K562 (cell line): ENCODE data around the gene HIVEP1. TPM values are rescaled to one million over a fixed set of nuclear protein-coding genes. Genes with fewer than 3 reads are reported as not detected.

ENCODE experiments used
- ATAC-seq: fragments of 200-7000 bp; cut with Tn5 transposase; 3 replicates; pipeline ENCODE4 v1.9.1; 2020; ENCODE audit warnings: moderate library complexity
- BruUV-seq: library from RNA; stranded (reverse); fragments of 400-500 nt; replicated peaks from 2 replicates; lab custom pipeline; 2021; lab: Mats Ljungman, UMichigan
- CTCF ChIA-PET: fragments of 300-600 bp; formaldehyde crosslinking; extraction: SDS; loops from one replicate; lab custom pipeline; 2021; ENCODE audit warnings: low intra/inter-chr PET ratio; lab: Yijun Ruan, JAX
- POLR2A ChIA-PET: fragments of 300-600, 350-650 bp; sonication (Branson Sonifier 250); formaldehyde crosslinking; extraction: SDS; loops from one replicate; lab custom pipeline; 2021; ENCODE audit warnings: antibody characterized with exemption, inconsistent platforms; lab: Yijun Ruan, JAX
- DNase-seq, 4 experiments: peaks; one replicate each; pipeline versions ENCODE4 v3.0.0 to v3.0.0-alpha.2; 2011 to 2018; ENCODE audit warnings: low spot score in 3 of 4, mixed read lengths in 3 of 4; ENCODE audit errors: extremely low read depth in 1 of 4
- FAIRE-seq: peaks from 2 replicates; lab custom pipeline; 2011; peaks lifted over from hg19 to GRCh38; lab: Jason Lieb, UNC
- H2AFZ ChIP-seq: 2 replicates; pipeline ENCODE4 v1.6.0; 2011; ENCODE audit warnings: low read depth, low read length, control low read depth, inconsistent platforms
- H3K27ac ChIP-seq: fragments of 200-600 bp; 3 replicates; pipeline ENCODE4 v1.8.0; 2011; ENCODE audit warnings: low read depth, mild to moderate bottlenecking, control low read depth, inconsistent platforms, low read length, moderate library complexity, mixed read lengths; ENCODE audit errors: extremely low read depth
- H3K27me3 ChIP-seq, 2 experiments: fragments of 300-600 bp in 1 of 2; 2 replicates in 1 of 2; 3 replicates in 1 of 2; pipeline versions ENCODE4 v1.6.0 to v1.8.0; 2011; ENCODE audit warnings: inconsistent platforms in 2 of 2, low read length in 2 of 2, mild to moderate bottlenecking in 1 of 2, mixed read lengths in 1 of 2, moderate library complexity in 1 of 2; ENCODE audit not compliant: control insufficient read depth in 2 of 2, insufficient read depth in 2 of 2
- H3K36me3 ChIP-seq: fragments of 300-600 bp; 3 replicates; pipeline ENCODE4 v1.8.0; 2011; ENCODE audit warnings: mild to moderate bottlenecking, low read length, inconsistent platforms; ENCODE audit not compliant: control insufficient read depth, insufficient read depth
- H3K4me1 ChIP-seq, 2 experiments: fragments of 200-600 bp in 1 of 2; replicated peaks in 1 of 2; 2 replicates in 1 of 2; 3 replicates in 1 of 2; pipeline versions ENCODE4 v1.5.1 to v1.8.0; 2011; ENCODE audit warnings: inconsistent platforms in 2 of 2, low read length in 2 of 2, mild to moderate bottlenecking in 1 of 2, mixed read lengths in 1 of 2, moderate library complexity in 1 of 2; ENCODE audit not compliant: control insufficient read depth in 2 of 2, insufficient read depth in 2 of 2
- H3K4me2 ChIP-seq: 2 replicates; pipeline ENCODE4 v1.6.1; 2011; ENCODE audit warnings: low read length, control low read depth, inconsistent platforms, mixed read lengths; ENCODE audit not compliant: insufficient read depth
- H3K4me3 ChIP-seq: fragments of 200-600 bp; sonication (generic), shearing (Covaris generic); 2 replicates; pipeline ENCODE4 v1.5.1; 2016; ENCODE audit warnings: control low read depth, inconsistent platforms
- H3K79me2 ChIP-seq: fragments of 200-600 bp; 3 replicates; pipeline ENCODE4 v1.8.0; 2011; ENCODE audit warnings: low read length, inconsistent platforms; ENCODE audit not compliant: control insufficient read depth, insufficient read depth
- H3K9ac ChIP-seq, 2 experiments: 2 replicates each; pipeline versions ENCODE4 v1.6.0 to v1.6.1; 2011; ENCODE audit warnings: low read depth in 2 of 2, low read length in 2 of 2, control low read depth in 1 of 2, inconsistent platforms in 1 of 2, mild to moderate bottlenecking in 1 of 2, mixed read lengths in 1 of 2; ENCODE audit not compliant: insufficient read depth in 1 of 2
- H3K9me1 ChIP-seq: one replicate; pipeline ENCODE4 v1.6.0; 2011; ENCODE audit warnings: inconsistent platforms, mild to moderate bottlenecking, low read length, moderate library complexity; ENCODE audit not compliant: control insufficient read depth, insufficient read depth
- H3K9me3 ChIP-seq: replicated peaks from 2 replicates; pipeline ENCODE4 v1.5.1; 2011; ENCODE audit warnings: low read depth, low read length, inconsistent platforms; ENCODE audit not compliant: control insufficient read depth, insufficient read depth
- H4K20me1 ChIP-seq: replicated peaks from 2 replicates; pipeline ENCODE4 v1.6.1; 2011; ENCODE audit warnings: low read length, inconsistent platforms, mixed read lengths; ENCODE audit not compliant: control insufficient read depth, insufficient read depth
- BCLAF1 ChIP-seq, 2 experiments: fragments of 450-650 bp in 1 of 2; IDR thresholded peaks; 2 replicates each; pipeline ENCODE4 v1.6.1; 2011 to 2017; ENCODE audit warnings: low read depth in 2 of 2, antibody characterized with exemption in 1 of 2, borderline replicate concordance in 1 of 2, low read length in 1 of 2, mild to moderate bottlenecking in 1 of 2, mixed read lengths in 1 of 2; ENCODE audit not compliant: control insufficient read depth in 1 of 2
- EP400 ChIP-seq: fragments of 450-650 bp; IDR thresholded peaks from 2 replicates; pipeline ENCODE4 v1.6.1; 2017; ENCODE audit warnings: antibody characterized with exemption, mild to moderate bottlenecking, moderate library complexity
- FOXJ2 ChIP-seq: fragments of 200-800 bp; sonication (Bioruptor generic); IDR thresholded peaks from 2 replicates; pipeline ENCODE4 v1.6.1; 2016; ENCODE audit warnings: missing genetic modification characterization, missing compliant biosample characterization
- FOXK2 ChIP-seq, 2 experiments: fragments of 450-650 bp; IDR thresholded peaks in 1 of 2; conservative IDR thresholded peaks in 1 of 2; 2 replicates each; pipeline ENCODE4 v1.6.1; 2016; ENCODE audit warnings: low read depth in 2 of 2, mild to moderate bottlenecking in 1 of 2
- GABPA ChIP-seq: fragments of 200-800 bp; sonication (Bioruptor generic); conservative IDR thresholded peaks from 2 replicates; pipeline ENCODE4 v1.6.1; 2016; ENCODE audit warnings: low read depth, missing genetic modification characterization, missing compliant biosample characterization
- MEIS2 ChIP-seq: fragments of 450-650 bp; IDR thresholded peaks from 2 replicates; pipeline ENCODE4 v1.6.1; 2014; ENCODE audit warnings: mild to moderate bottlenecking; ENCODE audit not compliant: partially characterized antibody
- MTA1 ChIP-seq: fragments of 450-650 bp; IDR thresholded peaks from 2 replicates; pipeline ENCODE4 v1.6.1; 2017; ENCODE audit warnings: borderline replicate concordance
- MTF1 ChIP-seq: fragments of 250-450 bp; sonication (Bioruptor Pico); IDR thresholded peaks from 2 replicates; pipeline ENCODE4 v1.9.0; 2021; ENCODE audit warnings: moderate library complexity, mild to moderate bottlenecking, inconsistent platforms, borderline replicate concordance
- MYBL2 ChIP-seq, 2 experiments: fragments of 450-650 bp in 1 of 2; sonication (generic) in 1 of 2; formaldehyde crosslinking in 1 of 2; IDR thresholded peaks; 2 replicates each; pipeline versions ENCODE4 v1.6.1 to v1.8.1; 2017 to 2022; ENCODE audit warnings: borderline replicate concordance in 1 of 2, inconsistent platforms in 1 of 2, low read depth in 1 of 2, mild to moderate bottlenecking in 1 of 2, missing genetic modification reagents in 1 of 2, moderate library complexity in 1 of 2
- NR4A1 ChIP-seq, 2 experiments: fragments of 250-450 bp in 1 of 2; fragments of 450-650 bp in 1 of 2; sonication (Bioruptor Pico) in 1 of 2; IDR thresholded peaks; 2 replicates each; pipeline versions ENCODE4 v1.4.0 to v1.6.1; 2016 to 2020; ENCODE audit warnings: mild to moderate bottlenecking in 2 of 2, missing compliant biosample characterization in 1 of 2, missing genetic modification characterization in 1 of 2, moderate library complexity in 1 of 2
- PKNOX1 ChIP-seq: fragments of 450-650 bp; IDR thresholded peaks from 2 replicates; pipeline ENCODE4 v1.6.1; 2016
- PTBP1 ChIP-seq: fragments of 200-400 bp; formaldehyde crosslinking; IDR thresholded peaks from 2 replicates; pipeline ENCODE4 v1.6.1; 2017; ENCODE audit warnings: low read depth, low read length
- ZNF24 ChIP-seq: fragments of 450-650 bp; IDR thresholded peaks from 2 replicates; pipeline ENCODE4 v1.6.1; 2016
- WGBS: fragments of 100-300 bp; shearing (Covaris generic); methylation state at CpG from one replicate; pipeline ENCODE4 v1.1.6; 2016; ENCODE audit warnings: low coverage, mixed read lengths; ENCODE audit not compliant: insufficient coverage; ENCODE audit errors: missing lambda C conversion rate; 5-methylcytosine and 5-hydroxymethylcytosine counted together
- in situ Hi-C: fragments of 300-500 bp; cut with MboI; formaldehyde crosslinking; loops from 4 replicates; pipeline ENCODE4 v1.15.0; 2018; ENCODE audit warnings: inconsistent platforms, mixed read lengths
- intact Hi-C: fragments of 100-400 bp; cut with micrococcal nuclease; formaldehyde crosslinking; loops from 2 replicates; pipeline ENCODE4 v1.14.2; 2022
- polyA plus RNA-seq, 8 experiments: library from polyadenylated mRNA; depleted of rRNA in 4 of 8; stranded (reverse) in 5 of 8; unstranded in 3 of 8; fragments of >200 nt; fragmentation: Nextera tagmentation in 2 of 8; fragmentation: Illumina TruSeq in 1 of 8; extraction: Ambion mirVana in 2 of 8; extraction: Trizol in 1 of 8; gene quantifications; 2 replicates each; pipeline versions ENCODE4 v1.2.1 to v1.2.3, GENCODE V29; 2011 to 2014; ENCODE audit warnings: inconsistent platforms in 1 of 8, missing spikeins in 1 of 8
- total RNA-seq, 7 experiments: library from RNA; depleted of rRNA in 6 of 7; stranded (reverse); fragments of >200 nt in 6 of 7; fragmentation: Illumina TruSeq in 2 of 7; extraction: Trizol in 2 of 7; gene quantifications; 2 replicates each; pipeline versions ENCODE4 v1.2.1 to v1.2.3, GENCODE V29; 2011 to 2021; ENCODE audit warnings: low replicate concordance in 1 of 7
- TF ChIP-seq, protein P1 (sequence below), 2 experiments: fragments of 450-650 bp; IDR thresholded peaks; 2 replicates each; pipeline ENCODE4 v1.6.1; 2016

The HIVEP1 gene
- total and polyA plus RNA-seq, 9 of the 15 experiments (the other 6 are each of a cell fraction or from before 2014, with no cell fraction given) = 6.0 to 33.3 (median 21.7) TPM

GRCh38 chr6:12009876-12010634 lies 2.1 kb upstream of the HIVEP1 start:
- H2AFZ ChIP-seq = peak overlapping the region; percentile 78
- H3K9me3 ChIP-seq = peaks cover 10% of the 10 kb centered on the region
- DNase-seq (no peak), FAIRE-seq (peak; percentile 35), ATAC-seq (no peak)
- H4K20me1 ChIP-seq = no peaks in the 10 kb centered on the region
- H3K27me3 ChIP-seq = no peaks in the 10 kb centered on the region; a peak in 1 of 5 replicates
- in situ Hi-C loops = loop anchor here (5.0 kb wide), 1 partner anchor 73 kb away; no protein-coding TSS in a partner anchor
- peak overlapping the region; percentile 84 for H3K4me3 ChIP-seq
- ChIA-PET POLR2A (interaction anchor here (0.7 to 1.6 kb wide), 4 partner anchors 9 to 313 kb away, joined by 3 to 5 read pairs (median 3); no protein-coding TSS in a partner anchor), CTCF (interaction anchor here (1.4 kb wide), 1 partner anchor 310 kb away, joined by 4 read pairs; no protein-coding TSS in a partner anchor)
- H3K4me2 ChIP-seq = peak overlapping the region; percentile 98
- no TSS peak for BruUV-seq
- peaks cover 19% of the 10 kb centered on the region in 2 experiments for H3K4me1 ChIP-seq
- peak overlapping the region; percentile 98 for H3K9ac ChIP-seq
- H3K79me2 ChIP-seq = peaks cover 53% of the 10 kb centered on the region
- H3K9me1 ChIP-seq = no peaks in the 10 kb centered on the region
- H3K36me3 ChIP-seq = peaks cover 13% of the 10 kb centered on the region
- 1% methylated on average over 9 of the region's 9 CpGs for WGBS
- intact Hi-C loops = loop anchor here (2.0 to 5.0 kb wide), 7 partner anchors 31 to 309 kb away; partner anchors contain the start of gene ADTRP
- peak overlapping the region; percentile 99 for H3K27ac ChIP-seq
- TF ChIP-seq MTF1 (CRISPR knock-in tag) = no peak
- TF ChIP-seq MTA1 = no peak
- no peak for TF ChIP-seq BCLAF1 (IDR thresholded peaks at IDR 0.05; ENCODE audit: borderline replicate concordance in 1 of 2, control insufficient read depth in 1 of 2, low read depth in 2 of 2, low read length in 1 of 2)
- no peak for TF ChIP-seq NR4A1 (CRISPR knock-in tag; IDR thresholded peaks at IDR 0.05)
- 0 out of 2 replicates have a peak, but pooled peaks have one; percentile 32 for TF ChIP-seq NR4A1 (tag; IDR thresholded peaks at IDR 0.05)
- TF ChIP-seq, protein P1, sequence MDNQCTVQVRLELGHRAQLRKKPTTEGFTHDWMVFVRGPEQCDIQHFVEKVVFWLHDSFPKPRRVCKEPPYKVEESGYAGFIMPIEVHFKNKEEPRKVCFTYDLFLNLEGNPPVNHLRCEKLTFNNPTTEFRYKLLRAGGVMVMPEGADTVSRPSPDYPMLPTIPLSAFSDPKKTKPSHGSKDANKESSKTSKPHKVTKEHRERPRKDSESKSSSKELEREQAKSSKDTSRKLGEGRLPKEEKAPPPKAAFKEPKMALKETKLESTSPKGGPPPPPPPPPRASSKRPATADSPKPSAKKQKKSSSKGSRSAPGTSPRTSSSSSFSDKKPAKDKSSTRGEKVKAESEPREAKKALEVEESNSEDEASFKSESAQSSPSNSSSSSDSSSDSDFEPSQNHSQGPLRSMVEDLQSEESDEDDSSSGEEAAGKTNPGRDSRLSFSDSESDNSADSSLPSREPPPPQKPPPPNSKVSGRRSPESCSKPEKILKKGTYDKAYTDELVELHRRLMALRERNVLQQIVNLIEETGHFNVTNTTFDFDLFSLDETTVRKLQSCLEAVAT (IDR thresholded peaks at IDR 0.05) = 0 out of 4 replicates have a peak, but pooled peaks of 1 of the 2 experiments have one; percentile 5
- peak; percentile 82 for TF ChIP-seq MEIS2
- TF ChIP-seq PKNOX1 = peak; percentile 44; the same call in 1 of the 2 replicates
- TF ChIP-seq MYBL2 (IDR thresholded peaks at IDR 0.05; ENCODE audit: low read depth) = peak; percentile 58
- TF ChIP-seq MYBL2 (CRISPR knock-in tag; IDR thresholded peaks at IDR 0.05; ENCODE audit: borderline replicate concordance) = no peak
- TF ChIP-seq EP400 = peak; percentile 12
- no peak for TF ChIP-seq GABPA
- no peak for TF ChIP-seq PTBP1
- peak; percentile 23 to 71; a peak in 3 of 4 replicates for TF ChIP-seq FOXK2 (conservative IDR thresholded peaks at IDR 0.05 in 1 of 2, IDR thresholded peaks at IDR 0.05 in 1 of 2; ENCODE audit: low read depth in 2 of 2)
- TF ChIP-seq ZNF24 = 0 out of 2 replicates have a peak, but pooled peaks have one; percentile 3
- no peak for TF ChIP-seq FOXJ2 (tag)
